Liver (tissue), 9 donors: ENCODE measurements around the gene CELF2. TPM values are rescaled to one million over a fixed set of nuclear protein-coding genes. Genes with fewer than 3 reads are reported as not detected.
A peak's percentile ranks its signal among the peaks of the same experiment; 100 is the strongest.

Source experiments
- DNase-seq: peaks from one replicate; pipeline ENCODE4 v3.0.0-alpha.2; 2017; ENCODE audit warnings: low spot score
- H3K27ac ChIP-seq, 2 donors: one replicate each; pipeline ENCODE4 v1.7.0; 2013; ENCODE audit warnings: inconsistent platforms in 2 of 2, low read length in 2 of 2, control low read depth in 1 of 2, low read depth in 1 of 2, mild to moderate bottlenecking in 1 of 2
- H3K27me3 ChIP-seq, 4 donors: one replicate each; pipeline versions ENCODE4 v1.6.1 to v1.7.0; 2013; ENCODE audit warnings: low read length in 3 of 4, inconsistent platforms in 1 of 4, mild to moderate bottlenecking in 1 of 4, moderate library complexity in 1 of 4; ENCODE audit not compliant: control insufficient read depth in 4 of 4, insufficient read depth in 4 of 4
- H3K36me3 ChIP-seq, 4 donors: one replicate each; pipeline versions ENCODE4 v1.6.1 to v1.7.0; 2013; ENCODE audit warnings: low read length in 3 of 4, mild to moderate bottlenecking in 3 of 4, low read depth in 1 of 4, moderate library complexity in 1 of 4; ENCODE audit not compliant: control insufficient read depth in 4 of 4, insufficient read depth in 3 of 4
- H3K4me1 ChIP-seq, 4 donors: one replicate each; pipeline versions ENCODE4 v1.6.1 to v1.7.0; 2013; ENCODE audit warnings: low read length in 3 of 4, mild to moderate bottlenecking in 3 of 4, moderate library complexity in 1 of 4; ENCODE audit not compliant: control insufficient read depth in 4 of 4, insufficient read depth in 4 of 4
- H3K4me3 ChIP-seq, 3 donors: one replicate each; pipeline versions ENCODE4 v1.6.1 to v1.7.0; 2013; ENCODE audit warnings: low read length in 3 of 3, control low read depth in 1 of 3, low read depth in 1 of 3, mild to moderate bottlenecking in 1 of 3
- H3K9ac ChIP-seq, 2 donors: one replicate each; pipeline ENCODE4 v1.7.0; 2013; ENCODE audit warnings: low read length in 2 of 2, mild to moderate bottlenecking in 2 of 2, moderate library complexity in 2 of 2, control low read depth in 1 of 2, low read depth in 1 of 2
- H3K9me3 ChIP-seq, 4 donors: one replicate each; pipeline versions ENCODE4 v1.6.1 to v1.7.0; 2013; ENCODE audit warnings: low read length in 3 of 4; ENCODE audit not compliant: control insufficient read depth in 4 of 4
- EGR1 ChIP-seq, 2 donors: IDR thresholded peaks; 2 replicates each; pipeline ENCODE4 v1.6.1; 2016 to 2018; ENCODE audit warnings: antibody characterized with exemption in 2 of 2, low read depth in 2 of 2
- FOXA1 ChIP-seq: IDR thresholded peaks from 2 replicates; pipeline ENCODE4 v1.6.1; 2016; ENCODE audit warnings: antibody characterized with exemption
- FOXA2 ChIP-seq: IDR thresholded peaks from 2 replicates; pipeline ENCODE4 v1.6.1; 2016; ENCODE audit warnings: antibody characterized with exemption
- GABPA ChIP-seq, 2 donors: IDR thresholded peaks in 1 of 2; conservative IDR thresholded peaks in 1 of 2; 2 replicates each; pipeline ENCODE4 v1.6.1; 2016; ENCODE audit warnings: antibody characterized with exemption in 2 of 2, mild to moderate bottlenecking in 1 of 2, moderate library complexity in 1 of 2
- HNF4A ChIP-seq, 2 donors: conservative IDR thresholded peaks; 2 replicates each; pipeline ENCODE4 v1.6.1; 2016; ENCODE audit warnings: antibody characterized with exemption in 2 of 2, mild to moderate bottlenecking in 2 of 2
- JUND ChIP-seq, 2 donors: IDR thresholded peaks; 2 replicates each; pipeline ENCODE4 v1.6.1; 2016; ENCODE audit warnings: antibody characterized with exemption in 2 of 2
- MAX ChIP-seq: IDR thresholded peaks from 2 replicates; pipeline ENCODE4 v1.6.1; 2016; ENCODE audit warnings: antibody characterized with exemption
- RAD21 ChIP-seq, 2 donors: IDR thresholded peaks; 2 replicates each; pipeline ENCODE4 v1.6.1; 2016; ENCODE audit warnings: antibody characterized with exemption in 2 of 2, mild to moderate bottlenecking in 2 of 2
- REST ChIP-seq: IDR thresholded peaks from 2 replicates; pipeline ENCODE4 v1.6.1; 2016; ENCODE audit warnings: antibody characterized with exemption, mild to moderate bottlenecking
- RXRA ChIP-seq, 2 donors: IDR thresholded peaks; 2 replicates each; pipeline ENCODE4 v1.6.1; 2017 to 2018; ENCODE audit warnings: antibody characterized with exemption in 2 of 2, mild to moderate bottlenecking in 1 of 2
- SP1 ChIP-seq: IDR thresholded peaks from 2 replicates; pipeline ENCODE4 v1.6.1; 2018; ENCODE audit warnings: antibody characterized with exemption, mild to moderate bottlenecking
- TAF1 ChIP-seq: conservative IDR thresholded peaks from 2 replicates; pipeline ENCODE4 v1.6.1; 2016; ENCODE audit warnings: antibody characterized with exemption, mild to moderate bottlenecking
- YY1 ChIP-seq: IDR thresholded peaks from 2 replicates; pipeline ENCODE4 v1.6.1; 2016; ENCODE audit warnings: antibody characterized with exemption, mild to moderate bottlenecking
- ZBTB33 ChIP-seq: IDR thresholded peaks from 2 replicates; pipeline ENCODE4 v1.6.1; 2016; ENCODE audit warnings: antibody characterized with exemption
- WGBS: extraction: QIAGEN DNeasy Blood & Tissue Kit; methylation state at CpG from one replicate; pipeline ENCODE4 v1.1.7; 2013; 5-methylcytosine and 5-hydroxymethylcytosine counted together
- polyA plus RNA-seq, 2 donors: library from polyadenylated mRNA; stranded (reverse) in 1 of 2; unstranded in 1 of 2; fragments of 200-250 nt in 1 of 2; fragments of >200 nt in 1 of 2; fragmentation: Nextera tagmentation in 1 of 2; extraction: Ambion mirVana in 1 of 2; gene quantifications; one replicate each; pipeline versions ENCODE4 v1.2.1 to v1.2.3, GENCODE V29; 2013 to 2015
- total RNA-seq, 2 donors: library from RNA; depleted of rRNA; stranded (reverse); fragments of >200 nt; gene quantifications; one replicate each; pipeline ENCODE4 v1.2.3, GENCODE V29; 2014
- donor health status: healthy.
- donor health status: healthy.
- donor health status: healthy.
- donor health status: healthy.
- donor health status: healthy.

Gene CELF2
- total and polyA plus RNA-seq, 4 donors: 1.4 to 8.5 (median 5.6) TPM

GRCh38 chr10:11170574-11170973, 152.9 kb downstream of the CELF2 start:
- 72% methylated on average over 8 of the region's 8 CpGs for WGBS
- Histone ChIP-seq H3K36me3 (no peaks in the 10 kb centered on the region), H3K27me3 (peaks cover 0 to 3% (median 0%) of the 10 kb centered on the region in 4 donors), H3K9me3 (no peaks in the 10 kb centered on the region), H3K4me1 (peaks cover 0 to 3% (median 1%) of the 10 kb centered on the region in 4 donors), H3K9ac (peak overlapping the region in 1 of 2 donors; percentile 36), H3K4me3 (no peak overlapping the region), H3K27ac (peak overlapping the region; percentile 36 to 60)
- no peak for DNase-seq
- TF ChIP-seq TAF1 (no peak), GABPA (IDR thresholded peaks at IDR 0.05 in 1 of 2, conservative IDR thresholded peaks at IDR 0.05 in 1 of 2) (no peak), FOXA2 (no peak), RXRA (IDR thresholded peaks at IDR 0.05) (no peak), ZBTB33 (no peak), EGR1 (IDR thresholded peaks at IDR 0.05; ENCODE audit: low read depth in 2 of 2) (no peak), JUND (IDR thresholded peaks at IDR 0.05) (no peak), YY1 (no peak), RAD21 (IDR thresholded peaks at IDR 0.05) (no peak)

GRCh38 chr10:11170993-11171851, 153.6 kb downstream of the CELF2 start:
- 49% methylated on average over 8 of the region's 8 CpGs for WGBS
- H3K4me3 ChIP-seq: no peak overlapping the region
- no peaks in the 10 kb centered on the region for H3K27me3 ChIP-seq
- no peak for DNase-seq
- H3K36me3 ChIP-seq: no peaks in the 10 kb centered on the region
- peak overlapping the region in 1 of 2 donors; percentile 7 for H3K9ac ChIP-seq
- no peaks in the 10 kb centered on the region for H3K4me1 ChIP-seq
- peak; percentile 13 for TF ChIP-seq MAX
- no peak for TF ChIP-seq ZBTB33
- no peaks in the 10 kb centered on the region for H3K9me3 ChIP-seq
- H3K27ac ChIP-seq: peak overlapping the region; percentile 39 to 60

- Histone ChIP-seq H3K4me1 (no peaks in the 10 kb centered on the region), H3K9ac (no peak overlapping the region), H3K36me3 (no peaks in the 10 kb centered on the region), H3K9me3 (no peaks in the 10 kb centered on the region), H3K27me3 (no peaks in the 10 kb centered on the region), H3K4me3 (no peak overlapping the region), H3K27ac (no peak overlapping the region)
- 68% methylated on average over 5 of the region's 5 CpGs for WGBS
- DNase-seq: no peak
- TF ChIP-seq SP1 (no peak), FOXA1 (no peak), MAX (no peak), REST (no peak), RXRA (IDR thresholded peaks at IDR 0.05) (no peak), HNF4A (conservative IDR thresholded peaks at IDR 0.05) (no peak)
Measured at GRCh38 chr10:11173042-11173441, 155.4 kb downstream of the CELF2 start.
